Pancreas (tissue), 10 donors: ENCODE data around the gene CHRNA9. TPM values are rescaled to one million over a fixed set of nuclear protein-coding genes. Genes with fewer than 3 reads are reported as not detected.
"Not testable (repeated sequence)": the region's sequence is repeated elsewhere in the genome, so short reads cannot be mapped to it uniquely, and the experiment has no call there.

Experiments used
- ATAC-seq, 4 donors: fragments of 200-7000 bp; cut with Tn5 transposase; one replicate each; pipeline versions ENCODE4 v1.8.0 to v1.9.1; 2020; ENCODE audit warnings: mild to moderate bottlenecking in 4 of 4, moderate library complexity in 4 of 4
- DNase-seq, 6 donors: peaks; one replicate each; pipeline ENCODE4 v3.0.0-alpha.2; 2020
- FAIRE-seq: peaks from 2 replicates; lab custom pipeline; 2012; peaks lifted over from hg19 to GRCh38; lab: Jason Lieb, UNC
- H3K27ac ChIP-seq, 4 donors: fragments of 200-600 bp; sonication (generic); 1 replicate in 3 of 4; 2 replicates in 1 of 4; pipeline versions ENCODE4 v1.5.0 to v1.8.0; 2020
- H3K27me3 ChIP-seq, 4 donors: fragments of 200-600 bp; one replicate each; pipeline ENCODE4 v1.8.0; 2021
- H3K36me3 ChIP-seq, 3 donors: fragments of 200-600 bp; sonication (generic) in 1 of 3; one replicate each; pipeline versions ENCODE4 v1.5.0 to v1.8.0; 2020 to 2021
- H3K4me1 ChIP-seq, 3 donors: fragments of 200-600 bp; one replicate each; pipeline ENCODE4 v1.8.0; 2021
- H3K4me3 ChIP-seq, 4 donors: fragments of 200-600 bp; sonication (generic) in 2 of 4; one replicate each; pipeline versions ENCODE4 v1.5.0 to v1.8.0; 2020 to 2021
- H3K9me3 ChIP-seq, 4 donors: fragments of 200-600 bp; one replicate each; pipeline ENCODE4 v1.8.0; 2021
- CTCF ChIP-seq, 4 donors: fragments of 200-600 bp; sonication (generic) in 3 of 4; IDR thresholded peaks; one replicate each; pipeline versions ENCODE4 v1.5.0 to v1.8.0; 2021; ENCODE audit warnings: antibody characterized with exemption in 4 of 4
- WGBS, 2 donors: extraction: QIAGEN DNeasy Blood & Tissue Kit; methylation state at CpG; one replicate each; pipeline ENCODE4 v1.1.7; 2013; 5-methylcytosine and 5-hydroxymethylcytosine counted together
- intact Hi-C, 3 donors: fragments of 100-400 bp; cut with DNase I; formaldehyde crosslinking; loops; one replicate each; pipeline versions ENCODE4 v1.11.1 to v1.14.2; 2022
- polyA plus RNA-seq, 2 donors: library from polyadenylated mRNA; stranded (reverse); fragments of 200-250 nt; gene quantifications; one replicate each; pipeline ENCODE4 v1.2.3, GENCODE V29; 2013
- total RNA-seq, 6 donors: library from RNA; stranded (reverse); fragmentation: NEBNext Ultra II Directional in 4 of 6; extraction: Animal tissue kit (Norgen Biotek cat#: 25700) in 4 of 6; gene quantifications; one replicate each; pipeline versions ENCODE4 v1.2.1 to v1.2.4, GENCODE V29; 2021 to 2023
- donor health status: healthy with polysubstance abuse.
- donor health status: DM: no; HTN: no; CAD: no; lungs with moderate emphysema.
- donor health status: DM: no; HTN: no; CAD: no.
- donor health status: control.
- donor health status: control.
- donor health status: Bipolar disorder and iron deficiency.
- donor health status: DM: yes; HTN: yes; CAD: no.
- donor health status: DM: no; HTN: no; CAD: no.
- donor health status: DM: no; HTN: no; CAD: no.
- donor health status: DM: yes; HTN: yes; CAD: no.

Gene CHRNA9
- total and polyA plus RNA-seq, 8 donors, result not detected

- FAIRE-seq (no peak), ATAC-seq (no peak), DNase-seq (no peak)
- intact Hi-C loops, result no loop called here
- Histone ChIP-seq H3K4me1 (no peaks in the 10 kb centered on the region), H3K4me3 (no peak overlapping the region), H3K27me3 (no peaks in the 10 kb centered on the region), H3K36me3 (no peaks in the 10 kb centered on the region), H3K27ac (no peak overlapping the region), H3K9me3 (no peaks in the 10 kb centered on the region)
- 84 to 94% methylated on average over 2 of the region's 2 CpGs for WGBS, 2 donors
- TF ChIP-seq CTCF (IDR thresholded peaks at IDR 0.05), result no peak
Observed at GRCh38 chr4:40292313-40292759, 42.8 kb upstream of the CHRNA9 start.

GRCh38 chr4:40294339-40294738 lies 40.8 kb upstream of the CHRNA9 start:
- WGBS, 2 donors, result 73 to 90% methylated on average over 1 of the region's 1 CpG
- Histone ChIP-seq H3K4me3 (no peak overlapping the region), H3K27ac (no peak overlapping the region), H3K27me3 (no peaks in the 10 kb centered on the region), H3K4me1 (no peaks in the 10 kb centered on the region), H3K9me3 (no peaks in the 10 kb centered on the region), H3K36me3 (no peaks in the 10 kb centered on the region)
- FAIRE-seq (no peak), DNase-seq (no peak), ATAC-seq (no peak)
- intact Hi-C loops, result no loop called here
- no peak for TF ChIP-seq CTCF (IDR thresholded peaks at IDR 0.05)

DNA sequence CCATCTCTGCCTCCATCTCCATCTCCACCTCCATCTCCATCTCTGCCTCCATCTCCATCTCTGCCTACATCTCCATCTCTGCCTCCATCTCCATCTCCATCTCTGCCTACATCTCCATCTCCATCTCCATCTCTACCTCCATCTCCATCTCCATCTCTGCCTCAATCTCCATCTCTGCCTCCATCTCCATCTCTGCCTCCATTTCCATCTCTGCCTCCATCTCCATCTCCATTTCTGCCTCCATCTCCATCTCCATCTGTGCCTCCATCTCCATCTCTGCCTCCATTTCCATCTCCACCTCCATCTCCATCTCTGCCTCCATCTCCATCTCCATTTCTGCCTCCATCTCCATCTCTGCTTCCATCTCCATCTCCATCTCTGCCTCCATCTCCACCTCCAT lies 40.1 kb upstream of the CHRNA9 start:
- ATAC-seq, intact Hi-C loops, H3K27ac ChIP-seq, H3K4me3 ChIP-seq, H3K4me1 ChIP-seq, H3K36me3 ChIP-seq, FAIRE-seq, DNase-seq, H3K27me3 ChIP-seq, H3K9me3 ChIP-seq: not testable (repeated sequence)

GRCh38 chr4:40295572-40295971 lies 39.6 kb upstream of the CHRNA9 start:
- 91% methylated on average over 4 of the region's 4 CpGs for WGBS, 2 donors
- H3K9me3 ChIP-seq, result no peaks in the 10 kb centered on the region
- DNase-seq (no peak), ATAC-seq (no peak), FAIRE-seq (no peak)
- no peaks in the 10 kb centered on the region for H3K27me3 ChIP-seq
- TF ChIP-seq CTCF (IDR thresholded peaks at IDR 0.05), result no peak
- no peaks in the 10 kb centered on the region for H3K36me3 ChIP-seq
- intact Hi-C loops, result no loop called here
- no peaks in the 10 kb centered on the region for H3K4me1 ChIP-seq
- H3K4me3 ChIP-seq, result no peak overlapping the region
- no peak overlapping the region for H3K27ac ChIP-seq

GRCh38 chr4:40299126-40299525 lies 36.0 kb upstream of the CHRNA9 start:
- Histone ChIP-seq H3K36me3 (no peaks in the 10 kb centered on the region), H3K4me3 (no peak overlapping the region), H3K27ac (no peak overlapping the region), H3K27me3 (no peaks in the 10 kb centered on the region), H3K9me3 (no peaks in the 10 kb centered on the region), H3K4me1 (no peaks in the 10 kb centered on the region)
- no peak for FAIRE-seq
- no peak for ATAC-seq
- WGBS, 2 donors, result 90 to 95% methylated on average over 6 of the region's 6 CpGs
- no peak for TF ChIP-seq CTCF (IDR thresholded peaks at IDR 0.05)
- no peak for DNase-seq
- intact Hi-C loops, result no loop called here
